Activated B cell treated with CpG ODN at 0.5 μM for 24 hours (primary cell): ENCODE data around the gene MANBA. TPM values are rescaled to one million over a fixed set of nuclear protein-coding genes. Genes with fewer than 3 reads are reported as not detected.

Experiments
- ATAC-seq: fragments of 200-7000 bp; cut with Tn5 transposase; one replicate; pipeline ENCODE4 v1.10.0; 2021; ENCODE audit warnings: low read depth, mild to moderate bottlenecking, moderate library complexity
- CTCF ChIA-PET: fragments of 350-600 bp; sonication (Branson Sonifier 250); formaldehyde crosslinking; loops from one replicate; lab custom pipeline; 2021; ENCODE audit warnings: antibody characterized with exemption; lab: Charles Lee
- POLR2A ChIA-PET: fragments of 350-600 bp; sonication (Branson Sonifier 250); formaldehyde crosslinking; loops from one replicate; lab custom pipeline; 2021; ENCODE audit warnings: antibody characterized with exemption; lab: Charles Lee
- DNase-seq: peaks from one replicate; pipeline ENCODE4 v3.0.0; 2022
- H3K27ac Mint-ChIP-seq: one replicate; pipeline ENCODE4 v1.8.0; 2020; ENCODE audit warnings: mixed read lengths
- H3K27me3 Mint-ChIP-seq: one replicate; pipeline ENCODE4 v1.8.0; 2021; ENCODE audit warnings: mixed read lengths
- H3K36me3 Mint-ChIP-seq: one replicate; pipeline ENCODE4 v1.8.0; 2021; ENCODE audit warnings: low read depth, mixed read lengths
- H3K4me1 Mint-ChIP-seq: one replicate; pipeline ENCODE4 v1.8.0; 2021; ENCODE audit warnings: mixed read lengths
- H3K4me3 Mint-ChIP-seq: one replicate; pipeline ENCODE4 v1.8.0; 2020; ENCODE audit warnings: mild to moderate bottlenecking, mixed read lengths
- H3K9me3 Mint-ChIP-seq: one replicate; pipeline ENCODE4 v1.8.0; 2020; ENCODE audit warnings: mixed read lengths
- CTCF ChIP-seq: fragments of 200-600 bp; IDR thresholded peaks from one replicate; pipeline ENCODE4 v1.8.0; 2022; ENCODE audit warnings: antibody characterized with exemption, mild to moderate bottlenecking
- intact Hi-C: fragments of 100-400 bp; cut with micrococcal nuclease; formaldehyde crosslinking; loops from one replicate; pipeline ENCODE4 v1.15.1; 2024
- total RNA-seq: library from RNA; stranded (reverse); gene quantifications from 2 replicates; pipeline ENCODE4 v1.2.3, GENCODE V29; 2022

MANBA gene
- total RNA-seq, 1 donor from 2014 or later: 55.3 TPM

- DNase-seq (no peak), ATAC-seq (no peak)
- Mint-ChIP-seq H3K4me3 (no peak overlapping the region), H3K4me1 (no peaks in the 10 kb centered on the region), H3K27me3 (no peaks in the 10 kb centered on the region), H3K27ac (no peak overlapping the region), H3K9me3 (peaks cover 2% of the 10 kb centered on the region), H3K36me3 (peaks cover 80% of the 10 kb centered on the region)
- POLR2A ChIA-PET: no interaction called here
- intact Hi-C loops: no loop called here
- no peak for TF ChIP-seq CTCF
- CTCF ChIA-PET: interaction anchor here (1.5 kb wide), 1 partner anchor 301 kb away, joined by 3 read pairs; no protein-coding TSS in a partner anchor
Measured at GRCh38 chr4:102707150-102707549, 53.6 kb downstream of the MANBA start.

GRCh38 chr4:102705391-102705935 is 55.3 kb downstream of the MANBA start:
- H3K27ac Mint-ChIP-seq: no peak overlapping the region
- intact Hi-C loops: no loop called here
- DNase-seq (no peak), ATAC-seq (no peak)
- peaks cover 2% of the 10 kb centered on the region for H3K9me3 Mint-ChIP-seq
- no peaks in the 10 kb centered on the region for H3K4me1 Mint-ChIP-seq
- ChIA-PET CTCF (no interaction called here), POLR2A (interaction anchor here (0.6 kb wide), 1 partner anchor 14 kb away, joined by 5 read pairs; no protein-coding TSS in a partner anchor)
- H3K36me3 Mint-ChIP-seq: peaks cover 63% of the 10 kb centered on the region
- no peak for TF ChIP-seq CTCF
- no peaks in the 10 kb centered on the region for H3K27me3 Mint-ChIP-seq
- no peak overlapping the region for H3K4me3 Mint-ChIP-seq

- Mint-ChIP-seq H3K27ac (no peak overlapping the region), H3K27me3 (no peaks in the 10 kb centered on the region), H3K4me3 (no peak overlapping the region), H3K9me3 (no peaks in the 10 kb centered on the region), H3K4me1 (no peaks in the 10 kb centered on the region), H3K36me3 (peaks cover 47% of the 10 kb centered on the region)
- POLR2A ChIA-PET: no interaction called here
- no peak for ATAC-seq
- no peak for TF ChIP-seq CTCF
- intact Hi-C loops: no loop called here
- DNase-seq: no peak
- CTCF ChIA-PET: no interaction called here
Measured at GRCh38 chr4:102696758-102697157, 64.0 kb downstream of the MANBA start.

GRCh38 chr4:102694791-102695190 is 66.0 kb downstream of the MANBA start:
- Mint-ChIP-seq H3K4me1 (no peaks in the 10 kb centered on the region), H3K36me3 (peaks cover 57% of the 10 kb centered on the region), H3K9me3 (no peaks in the 10 kb centered on the region), H3K4me3 (no peak overlapping the region), H3K27me3 (no peaks in the 10 kb centered on the region), H3K27ac (no peak overlapping the region)
- ATAC-seq: no peak
- DNase-seq: no peak
- POLR2A ChIA-PET: no interaction called here
- intact Hi-C loops: no loop called here
- TF ChIP-seq CTCF: no peak
- CTCF ChIA-PET: no interaction called here

- intact Hi-C loops: no loop called here
- DNase-seq (no peak), ATAC-seq (no peak)
- peaks cover 59% of the 10 kb centered on the region for H3K36me3 Mint-ChIP-seq
- H3K4me3 Mint-ChIP-seq: no peak overlapping the region
- no peaks in the 10 kb centered on the region for H3K4me1 Mint-ChIP-seq
- H3K27ac Mint-ChIP-seq: no peak overlapping the region
- POLR2A ChIA-PET: no interaction called here
- TF ChIP-seq CTCF: no peak
- CTCF ChIA-PET: no interaction called here
- no peaks in the 10 kb centered on the region for H3K27me3 Mint-ChIP-seq
- no peaks in the 10 kb centered on the region for H3K9me3 Mint-ChIP-seq
Measured at GRCh38 chr4:102693861-102694260, 66.9 kb downstream of the MANBA start.
